Glutamatergic neuron (in vitro differentiated cells): ENCODE measurements around the gene PPIF. TPM values are rescaled to one million over a fixed set of nuclear protein-coding genes. Genes with fewer than 3 reads are reported as not detected.

ENCODE experiments used
- DNase-seq: peaks from one replicate; pipeline ENCODE4 v3.0.0; 2022
- H3K27ac Mint-ChIP-seq: one replicate; pipeline ENCODE4 v1.8.0; 2020; ENCODE audit warnings: mild to moderate bottlenecking, mixed read lengths, inconsistent platforms; ENCODE audit not compliant: unreplicated experiment
- H3K27me3 Mint-ChIP-seq: one replicate; pipeline ENCODE4 v1.8.0; 2020; ENCODE audit warnings: mild to moderate bottlenecking, moderate library complexity, mixed read lengths, inconsistent platforms; ENCODE audit not compliant: unreplicated experiment
- H3K36me3 Mint-ChIP-seq: one replicate; pipeline ENCODE4 v1.8.0; 2020; ENCODE audit warnings: mild to moderate bottlenecking, mixed read lengths, inconsistent platforms; ENCODE audit not compliant: unreplicated experiment
- H3K4me1 Mint-ChIP-seq: one replicate; pipeline ENCODE4 v1.8.0; 2020; ENCODE audit warnings: mild to moderate bottlenecking, low read depth, mixed read lengths, inconsistent platforms; ENCODE audit not compliant: unreplicated experiment
- H3K4me3 Mint-ChIP-seq: one replicate; pipeline ENCODE4 v1.8.0; 2020; ENCODE audit warnings: mild to moderate bottlenecking, mixed read lengths, inconsistent platforms; ENCODE audit not compliant: unreplicated experiment
- H3K9me3 Mint-ChIP-seq: one replicate; pipeline ENCODE4 v1.8.0; 2020; ENCODE audit warnings: mild to moderate bottlenecking, moderate library complexity, mixed read lengths, inconsistent platforms; ENCODE audit not compliant: unreplicated experiment
- CTCF ChIP-seq: fragments of 200-600 bp; sonication (generic); IDR thresholded peaks from one replicate; pipeline ENCODE4 v1.5.0; 2021; ENCODE audit not compliant: partially characterized antibody, unreplicated experiment
- total RNA-seq: library from RNA; stranded (reverse); fragmentation: NEBNext Ultra II Directional; extraction: Animal tissue kit (Norgen Biotek cat#: 25700); gene quantifications from one replicate; pipeline ENCODE4 v1.2.1, GENCODE V29; 2021; ENCODE audit not compliant: unreplicated experiment

The PPIF gene
- total RNA-seq, 1 donor from 2014 or later, result 24.2 TPM

GRCh38 chr10:79372871-79373270 lies 25.6 kb downstream of the PPIF start:
- Mint-ChIP-seq H3K27ac (no peak overlapping the region), H3K9me3 (no peaks in the 10 kb centered on the region), H3K4me3 (no peak overlapping the region), H3K27me3 (peaks cover 1% of the 10 kb centered on the region), H3K36me3 (no peaks in the 10 kb centered on the region), H3K4me1 (no peaks in the 10 kb centered on the region)
- no peak for TF ChIP-seq CTCF
- no peak for DNase-seq

GRCh38 chr10:79374312-79375191 lies 27.3 kb downstream of the PPIF start:
- no peaks in the 10 kb centered on the region for H3K4me1 Mint-ChIP-seq
- TF ChIP-seq CTCF, result peak; percentile 99
- no peaks in the 10 kb centered on the region for H3K9me3 Mint-ChIP-seq
- DNase-seq, result peak; percentile 89
- H3K27me3 Mint-ChIP-seq, result peaks cover 1% of the 10 kb centered on the region
- no peak overlapping the region for H3K27ac Mint-ChIP-seq
- H3K36me3 Mint-ChIP-seq, result no peaks in the 10 kb centered on the region
- H3K4me3 Mint-ChIP-seq, result no peak overlapping the region

GRCh38 chr10:79375321-79376077 lies 28.2 kb downstream of the PPIF start:
- Mint-ChIP-seq H3K9me3 (no peaks in the 10 kb centered on the region), H3K27ac (no peak overlapping the region), H3K27me3 (peaks cover 1% of the 10 kb centered on the region), H3K36me3 (no peaks in the 10 kb centered on the region), H3K4me3 (no peak overlapping the region), H3K4me1 (no peaks in the 10 kb centered on the region)
- TF ChIP-seq CTCF, result no peak
- DNase-seq, result no peak

- Mint-ChIP-seq H3K27me3 (peaks cover 1% of the 10 kb centered on the region), H3K4me1 (no peaks in the 10 kb centered on the region), H3K36me3 (no peaks in the 10 kb centered on the region), H3K4me3 (no peak overlapping the region), H3K9me3 (no peaks in the 10 kb centered on the region), H3K27ac (no peak overlapping the region)
- TF ChIP-seq CTCF, result no peak
- no peak for DNase-seq
These were observed 28.9 kb downstream of the PPIF start for GRCh38 chr10:79376078-79376628.
